GM12891 (cell line): ENCODE results near the gene ALG1L2.
"Not testable (repeated sequence)": the region's sequence is repeated elsewhere in the genome, so short reads cannot be mapped to it uniquely, and the experiment has no call there.

Experiments used
- POLR2A ChIP-seq: IDR thresholded peaks from 2 replicates; pipeline ENCODE4 v1.6.1; 2011; ENCODE audit warnings: low read depth, low read length, control low read depth
- POLR2AphosphoS5 ChIP-seq: IDR thresholded peaks from 2 replicates; pipeline ENCODE4 v1.6.1; 2011; ENCODE audit warnings: low read depth, low read length, control low read depth
- POU2F2 ChIP-seq: IDR thresholded peaks from 2 replicates; pipeline ENCODE4 v1.6.1; 2011; ENCODE audit warnings: low read depth, mild to moderate bottlenecking, control low read depth, low read length, moderate library complexity
- TAF1 ChIP-seq: IDR thresholded peaks from 2 replicates; pipeline ENCODE4 v1.6.1; 2011; ENCODE audit warnings: low read depth, low read length, control low read depth

GRCh38 chr3:130052366-130052765, 29.3 kb upstream of the ALG1L2 start:
- not testable (repeated sequence) for TF ChIP-seq POLR2A, POLR2AphosphoS5, TAF1, POU2F2
